NT2/D1 (cell line): ENCODE measurements around the gene PRRT1.

ENCODE experiments used
- YY1 ChIP-seq: IDR thresholded peaks from 2 replicates; pipeline ENCODE4 v1.6.1; 2011; ENCODE audit not compliant: insufficient read length, insufficient read depth
- ZNF274 ChIP-seq: IDR thresholded peaks from 2 replicates; pipeline ENCODE4 v1.6.1; 2011; ENCODE audit warnings: mild to moderate bottlenecking, low read depth, low read length

- TF ChIP-seq ZNF274 (no peak), YY1 (no peak)
Measured at GRCh38 chr6:32146287-32146686, 5.5 kb downstream of the PRRT1 start.
